Measurements from ENCODE around the gene MGST1. TPM values are rescaled to one million over a fixed set of nuclear protein-coding genes. Genes with fewer than 3 reads are reported as not detected.
"Not testable (repeated sequence)": the region's sequence is repeated elsewhere in the genome, so short reads cannot be mapped to it uniquely, and the experiment has no call there.

MGST1 gene
- total RNA-seq, 1 donor from 2014 or later: 49.4 TPM

- TF ChIP-seq CTCF (conservative IDR thresholded peaks at IDR 0.05; ENCODE audit: low read depth, low read length): no peak
Measured at GRCh38 chr12:16361142-16361783, 13.8 kb downstream of the MGST1 start.

DNA sequence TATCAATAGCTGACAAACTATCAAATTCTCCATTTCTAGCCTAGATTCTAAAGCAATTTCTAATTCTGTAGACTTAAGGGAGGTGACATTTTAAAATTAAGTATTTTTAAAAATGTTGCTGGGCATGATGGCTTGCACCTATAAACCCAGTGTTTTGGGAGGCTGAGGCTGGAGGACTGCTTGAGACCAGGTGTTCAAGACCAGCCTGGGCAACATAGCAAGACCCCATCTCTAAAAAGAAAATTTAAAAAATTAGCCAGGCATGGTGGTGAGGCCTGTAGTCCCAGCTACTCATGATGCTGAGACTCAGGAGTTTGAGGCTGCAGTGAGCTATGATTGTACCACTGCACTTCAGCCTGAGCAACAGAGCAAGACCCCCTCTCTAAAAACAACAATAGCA, 15.1 kb downstream of the MGST1 start:
- H3K4me3 ChIP-seq (ENCODE audit: low read depth, low read length): no peak overlapping the region
- no peak for DNase-seq (ENCODE audit: low read depth)
- TF ChIP-seq CTCF (conservative IDR thresholded peaks at IDR 0.05; ENCODE audit: low read depth, low read length): no peak

More at GRCh38 chr12:16361142-16361783, 13.8 kb downstream of the MGST1 start:
- DNase-seq (ENCODE audit: low read depth): no peak
- no peak overlapping the region for H3K4me3 ChIP-seq (ENCODE audit: low read depth, low read length)

GRCh38 chr12:16369156-16369555, 21.7 kb downstream of the MGST1 start:
- H3K4me3 ChIP-seq (ENCODE audit: low read depth, low read length): no peak overlapping the region
- no peak for DNase-seq (ENCODE audit: low read depth)
- TF ChIP-seq CTCF (conservative IDR thresholded peaks at IDR 0.05; ENCODE audit: low read depth, low read length): no peak

DNA sequence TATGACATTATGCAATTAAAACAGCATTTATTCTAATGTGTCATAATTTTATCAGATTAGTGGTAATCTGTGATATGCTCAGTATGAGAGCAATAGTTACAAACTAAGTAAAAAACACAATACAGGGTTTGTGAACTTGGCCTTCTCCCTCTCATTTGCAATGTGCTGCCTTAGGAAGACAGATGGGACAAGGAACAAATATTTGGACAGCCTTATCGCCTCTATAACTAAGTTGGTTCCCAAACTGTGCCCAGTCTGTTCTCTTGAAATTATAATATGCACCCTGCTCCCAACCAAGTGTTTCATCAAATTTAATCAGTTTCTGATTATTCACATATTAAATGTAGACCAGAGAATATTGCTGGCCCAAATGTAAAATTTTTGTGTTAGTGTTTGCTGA, 22.7 kb downstream of the MGST1 start:
- DNase-seq (ENCODE audit: low read depth): no peak
- H3K4me3 ChIP-seq (ENCODE audit: low read depth, low read length): no peak overlapping the region
- no peak for TF ChIP-seq CTCF (conservative IDR thresholded peaks at IDR 0.05; ENCODE audit: low read depth, low read length)

DNA sequence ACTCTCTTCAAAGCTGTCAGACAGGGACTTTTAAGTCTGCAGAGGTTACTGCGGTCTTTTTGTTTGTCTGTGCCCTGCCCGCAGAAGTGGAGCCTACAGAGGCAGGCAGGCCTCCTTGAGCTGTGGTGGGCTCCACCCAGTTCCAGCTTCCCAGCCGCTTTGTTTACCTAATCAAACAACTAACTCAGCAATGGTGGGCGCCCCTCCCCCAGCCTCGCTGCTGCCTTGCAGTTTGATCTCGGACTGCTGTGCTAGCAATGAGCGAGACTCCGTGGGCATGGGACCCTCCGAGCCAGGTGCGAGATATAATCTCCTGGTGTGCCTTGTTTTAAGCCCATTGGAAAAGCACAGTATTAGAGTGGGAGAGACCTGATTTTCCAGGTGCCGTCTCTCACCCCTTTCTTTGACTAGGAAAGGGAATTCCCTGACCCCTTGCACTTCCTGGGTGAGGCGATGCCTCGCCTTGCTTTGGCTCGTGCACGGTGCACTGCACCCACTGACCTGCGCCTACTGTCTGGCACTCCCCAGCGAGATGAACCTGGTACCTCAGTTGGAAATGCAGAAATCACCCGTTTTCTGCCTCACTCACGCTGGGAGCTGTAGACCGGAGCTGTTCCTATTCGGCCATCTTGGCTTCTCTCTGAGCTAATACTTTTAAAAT, 35.3 kb downstream of the MGST1 start:
- H3K4me3 ChIP-seq (ENCODE audit: low read depth, low read length); DNase-seq (ENCODE audit: low read depth): not testable (repeated sequence)

- no peak for DNase-seq (ENCODE audit: low read depth)
- TF ChIP-seq CTCF (conservative IDR thresholded peaks at IDR 0.05; ENCODE audit: low read depth, low read length): no peak
Measured at GRCh38 chr12:16384732-16385131, 37.3 kb downstream of the MGST1 start.

GRCh38 chr12:16385782-16386646, 38.6 kb downstream of the MGST1 start:
- TF ChIP-seq CTCF (conservative IDR thresholded peaks at IDR 0.05; ENCODE audit: low read depth, low read length): peak; percentile 67
- DNase-seq (ENCODE audit: low read depth): peak; percentile 22
- H3K4me3 ChIP-seq (ENCODE audit: low read depth, low read length): no peak overlapping the region

More at GRCh38 chr12:16384732-16385131, 37.3 kb downstream of the MGST1 start:
- H3K4me3 ChIP-seq (ENCODE audit: low read depth, low read length): no peak overlapping the region

Measured in epithelial cell of proximal tubule (primary cell).